RWPE2 (cell line): Measurements from ENCODE around the gene DPH7.
"Not testable (repeated sequence)": the region's sequence is repeated elsewhere in the genome, so short reads cannot be mapped to it uniquely, and the experiment has no call there.

ENCODE experiments used
- ATAC-seq: fragments of 200-7000 bp; cut with Tn5 transposase; 3 replicates; pipeline ENCODE4 v1.9.1; 2021; ENCODE audit warnings: low read depth
- DNase-seq: peaks from one replicate; pipeline ENCODE4 v3.0.0-alpha.2; 2020; ENCODE audit warnings: low spot score
- H3K27ac ChIP-seq: fragments of 450-650 bp; 2 replicates; pipeline ENCODE4 v1.5.1; 2017; ENCODE audit warnings: mild to moderate bottlenecking; ENCODE audit not compliant: poor library complexity, severe bottlenecking
- H3K27me3 ChIP-seq: fragments of 250-450 bp; sonication (Bioruptor Pico); 2 replicates; pipeline ENCODE4 v1.5.1; 2021; ENCODE audit warnings: mild to moderate bottlenecking, moderate library complexity; ENCODE audit not compliant: insufficient read depth, poor library complexity, severe bottlenecking
- H3K36me3 ChIP-seq: fragments of 250-450 bp; sonication (Bioruptor Pico); 2 replicates; pipeline ENCODE4 v1.5.1; 2020; ENCODE audit warnings: low read depth, mild to moderate bottlenecking, moderate library complexity
- H3K4me1 ChIP-seq: fragments of 250-450 bp; sonication (Bioruptor Pico); 2 replicates; pipeline ENCODE4 v1.5.1; 2021; ENCODE audit warnings: mild to moderate bottlenecking, moderate library complexity; ENCODE audit not compliant: insufficient read depth, poor library complexity, severe bottlenecking
- H3K4me3 ChIP-seq: fragments of 250-450 bp; sonication (Bioruptor Pico); 2 replicates; pipeline ENCODE4 v1.5.1; 2021; ENCODE audit warnings: mild to moderate bottlenecking, moderate library complexity; ENCODE audit not compliant: severe bottlenecking
- H3K9me3 ChIP-seq: fragments of 250-450 bp; sonication (Bioruptor Pico); 2 replicates; pipeline ENCODE4 v1.5.1; 2021; ENCODE audit warnings: mild to moderate bottlenecking, moderate library complexity; ENCODE audit not compliant: severe bottlenecking
- CTCF ChIP-seq: fragments of 450-650 bp; IDR thresholded peaks from one replicate; pipeline ENCODE4 v1.5.1; 2017; ENCODE audit warnings: mild to moderate bottlenecking, moderate library complexity; ENCODE audit not compliant: poor library complexity, severe bottlenecking

The DPH7 gene

GRCh38 chr9:137578518-137579258, at the start of gene DPH7:
Gene DPH7 (minus strand): TSS chr9:137578925. CDS start chr9:137578777, 148 bp downstream.
- Histone ChIP-seq H3K27me3 (no peaks in the 10 kb centered on the region), H3K36me3 (peaks cover 37% of the 10 kb centered on the region), H3K4me1 (peaks cover 6% of the 10 kb centered on the region), H3K9me3 (no peaks in the 10 kb centered on the region), H3K27ac (peak within 1 kb of the TSS; percentile 68), H3K4me3 (peak within 1 kb of the TSS; percentile 59)
- peak; percentile 95 for TF ChIP-seq CTCF
- DNase-seq (peak; percentile 93), ATAC-seq (peak; percentile 94)

GRCh38 chr9:137627406-137627805, 48.7 kb upstream of the DPH7 start:
- H3K4me3 ChIP-seq, H3K9me3 ChIP-seq, ATAC-seq, H3K27me3 ChIP-seq, H3K36me3 ChIP-seq, H3K27ac ChIP-seq, H3K4me1 ChIP-seq: not testable (repeated sequence)
- peak; percentile 26 for DNase-seq

GRCh38 chr9:137626464-137626863, 47.7 kb upstream of the DPH7 start:
- Histone ChIP-seq H3K9me3 (no peaks in the 10 kb centered on the region), H3K4me3 (no peak overlapping the region), H3K36me3 (peaks cover 5% of the 10 kb centered on the region; the same call in 1 of the 2 replicates), H3K4me1 (no peaks in the 10 kb centered on the region), H3K27me3 (no peaks in the 10 kb centered on the region), H3K27ac (no peak overlapping the region)
- ATAC-seq (no peak), DNase-seq (no peak)
- TF ChIP-seq CTCF: no peak

GRCh38 chr9:137622211-137622610, 43.5 kb upstream of the DPH7 start:
- not testable (repeated sequence) for H3K27ac ChIP-seq, H3K27me3 ChIP-seq, DNase-seq, H3K9me3 ChIP-seq, ATAC-seq, H3K4me3 ChIP-seq
- Histone ChIP-seq H3K36me3 (peaks cover 22% of the 10 kb centered on the region), H3K4me1 (peaks cover 11% of the 10 kb centered on the region)

- Histone ChIP-seq H3K36me3 (peaks cover 32% of the 10 kb centered on the region), H3K9me3 (no peaks in the 10 kb centered on the region), H3K4me1 (peaks cover 13% of the 10 kb centered on the region), H3K27ac (no peak overlapping the region), H3K27me3 (no peaks in the 10 kb centered on the region), H3K4me3 (no peak overlapping the region)
- DNase-seq (no peak), ATAC-seq (no peak)
- no peak for TF ChIP-seq CTCF
Observed at GRCh38 chr9:137621131-137621757, 42.5 kb upstream of the DPH7 start.
